ENCODE results near the gene PIGO.

- TF ChIP-seq CTCF (IDR thresholded peaks at IDR 0.05; ENCODE audit: low read length) = no peak
- no peak for TF ChIP-seq EZH2 (optimal IDR thresholded peaks at IDR 0.05; ENCODE audit: low read depth, low read length)
- TF ChIP-seq EZH2phosphoT487 (IDR thresholded peaks at IDR 0.05; ENCODE audit: low read length) = no peak
Observed at GRCh38 chr9:35116539-35116897, 20.1 kb upstream of the PIGO start.

All from MM.1S (cell line).